Activated gamma-delta T cell treated with Interleukin-2 at 50 U/mL for 16 hours (primary cell): Measurements from ENCODE around the gene TOB1.
"Not testable (repeated sequence)": the region's sequence is repeated elsewhere in the genome, so short reads cannot be mapped to it uniquely, and the experiment has no call there.

ENCODE experiments used
- DNase-seq: peaks from one replicate; pipeline ENCODE4 v3.0.0-alpha.2; 2020

Gene TOB1

GRCh38 chr17:50898369-50899004 lies 32.3 kb upstream of the TOB1 start:
- DNase-seq: no peak

- DNase-seq: not testable (repeated sequence)
Observed at GRCh38 chr17:50894513-50894912, 28.4 kb upstream of the TOB1 start.

GRCh38 chr17:50893183-50893993 lies 27.2 kb upstream of the TOB1 start:
- no peak for DNase-seq

- no peak for DNase-seq
Observed at GRCh38 chr17:50892101-50892776, 26.1 kb upstream of the TOB1 start.

- no peak for DNase-seq
Observed at GRCh38 chr17:50891577-50891989, 25.4 kb upstream of the TOB1 start.

- no peak for DNase-seq
Observed at GRCh38 chr17:50890675-50891516, 24.7 kb upstream of the TOB1 start.

GRCh38 chr17:50889528-50890118 lies 23.5 kb upstream of the TOB1 start:
- no peak for DNase-seq

- DNase-seq: no peak
Observed at GRCh38 chr17:50887705-50888245, 21.6 kb upstream of the TOB1 start.

- DNase-seq: no peak
Observed at GRCh38 chr17:50884439-50885311, 18.5 kb upstream of the TOB1 start.

GRCh38 chr17:50883850-50884438 lies 17.8 kb upstream of the TOB1 start:
- no peak for DNase-seq

GRCh38 chr17:50882851-50883250 lies 16.7 kb upstream of the TOB1 start:
- no peak for DNase-seq

GRCh38 chr17:50881182-50881581 lies 15.0 kb upstream of the TOB1 start:
- DNase-seq: no peak

GRCh38 chr17:50879086-50879485 lies 12.9 kb upstream of the TOB1 start:
- no peak for DNase-seq

- DNase-seq: no peak
Observed at GRCh38 chr17:50877838-50878237, 11.7 kb upstream of the TOB1 start.

- DNase-seq: not testable (repeated sequence)
Observed at GRCh38 chr17:50877042-50877441, 10.9 kb upstream of the TOB1 start.

GRCh38 chr17:50875074-50875473 lies 8.9 kb upstream of the TOB1 start:
- DNase-seq: no peak

GRCh38 chr17:50872710-50873424 lies 6.7 kb upstream of the TOB1 start:
- peak; percentile 37 for DNase-seq

- no peak for DNase-seq
Observed at GRCh38 chr17:50871898-50872297, 5.7 kb upstream of the TOB1 start.

GRCh38 chr17:50871364-50871763 lies 5.2 kb upstream of the TOB1 start:
- DNase-seq: peak; percentile 55

GRCh38 chr17:50868602-50869001 lies 2.4 kb upstream of the TOB1 start:
- DNase-seq: no peak
